GM21786 (cell line): Measurements from ENCODE around the gene KRTAP5-11.
"Not testable (repeated sequence)": the region's sequence is repeated elsewhere in the genome, so short reads cannot be mapped to it uniquely, and the experiment has no call there.

Experiments used
- ATAC-seq: cut with Tn5 transposase; IDR thresholded peaks from one replicate; pipeline ENCODE4 v1.9.1; 2021; ENCODE audit not compliant: unreplicated experiment

Gene KRTAP5-11, protein sequence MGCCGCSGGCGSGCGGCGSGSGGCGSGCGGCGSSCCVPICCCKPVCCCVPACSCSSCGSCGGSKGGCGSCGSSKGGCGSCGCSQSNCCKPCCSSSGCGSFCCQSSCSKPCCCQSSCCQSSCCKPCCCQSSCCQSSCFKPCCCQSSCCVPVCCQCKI

DNA sequence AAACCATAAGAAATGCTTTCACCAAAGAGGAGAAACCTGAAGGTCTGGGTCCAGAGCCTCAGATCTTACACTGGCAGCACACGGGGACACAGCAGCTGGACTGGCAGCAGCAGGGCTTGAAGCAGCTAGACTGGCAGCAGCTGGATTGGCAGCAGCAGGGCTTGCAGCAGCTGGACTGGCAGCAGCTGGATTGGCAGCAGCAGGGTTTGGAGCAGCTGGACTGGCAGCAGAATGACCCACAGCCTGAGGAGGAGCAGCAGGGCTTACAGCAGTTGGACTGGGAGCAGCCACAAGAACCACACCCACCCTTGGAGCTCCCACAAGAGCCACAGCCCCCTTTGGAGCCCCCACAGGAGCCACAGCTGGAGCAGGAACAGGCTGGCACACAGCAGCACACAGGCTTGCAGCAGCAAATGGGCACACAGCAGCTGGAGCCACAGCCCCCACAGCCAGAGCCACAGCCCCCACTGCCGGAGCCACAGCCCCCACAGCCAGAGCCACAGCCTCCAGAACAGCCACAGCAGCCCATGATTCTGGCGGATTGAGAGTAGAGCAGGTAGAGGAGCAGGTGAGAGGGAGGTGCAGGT is at the start of gene KRTAP5-11:
Gene KRTAP5-11, minus strand, starts transcription at position 567 of the 587 bp plus-strand sequence. Its CDS starts 38 bp downstream, at position 529.
- no peak for ATAC-seq

DNA sequence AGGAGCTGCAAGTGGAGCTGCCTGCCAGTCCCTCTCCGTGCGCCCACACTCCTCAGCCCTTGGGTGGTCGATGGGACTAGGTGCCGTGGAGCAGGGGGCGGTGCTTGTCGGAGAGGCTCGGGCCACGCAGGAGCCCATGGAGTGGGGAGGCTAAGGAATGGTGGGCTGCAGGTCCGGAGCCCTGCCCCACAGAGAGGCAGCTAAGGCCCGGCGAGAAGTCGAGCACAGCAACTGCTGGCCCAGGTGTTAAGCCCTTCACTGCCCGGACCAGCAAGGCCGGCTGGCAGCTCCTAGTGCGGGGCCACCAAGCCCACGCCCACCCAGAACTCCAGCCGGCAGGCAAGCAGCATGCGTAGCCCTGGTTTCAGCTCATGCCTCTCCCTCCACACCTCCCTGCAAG is 48.9 kb upstream of the KRTAP5-11 start:
- ATAC-seq = not testable (repeated sequence)

DNA sequence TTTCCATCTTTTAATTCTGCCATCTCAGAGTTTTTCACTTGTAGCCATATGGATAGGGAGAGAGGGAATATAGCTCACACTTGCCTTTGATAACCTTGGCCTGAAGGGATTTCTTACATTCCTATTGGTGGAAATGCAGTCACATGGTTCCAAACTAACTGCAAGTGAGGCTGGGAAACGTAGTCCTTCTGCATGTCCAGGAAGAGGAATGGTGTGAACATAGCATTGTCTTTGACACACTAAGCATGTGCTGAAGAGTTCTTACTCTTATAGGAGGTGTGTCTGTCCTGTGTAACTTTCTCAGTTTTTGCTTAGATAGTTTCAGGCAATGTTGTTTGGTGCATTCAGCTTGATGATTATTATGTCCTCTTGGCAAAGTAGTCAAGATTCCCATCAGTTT is 47.4 kb upstream of the KRTAP5-11 start:
- not testable (repeated sequence) for ATAC-seq

DNA sequence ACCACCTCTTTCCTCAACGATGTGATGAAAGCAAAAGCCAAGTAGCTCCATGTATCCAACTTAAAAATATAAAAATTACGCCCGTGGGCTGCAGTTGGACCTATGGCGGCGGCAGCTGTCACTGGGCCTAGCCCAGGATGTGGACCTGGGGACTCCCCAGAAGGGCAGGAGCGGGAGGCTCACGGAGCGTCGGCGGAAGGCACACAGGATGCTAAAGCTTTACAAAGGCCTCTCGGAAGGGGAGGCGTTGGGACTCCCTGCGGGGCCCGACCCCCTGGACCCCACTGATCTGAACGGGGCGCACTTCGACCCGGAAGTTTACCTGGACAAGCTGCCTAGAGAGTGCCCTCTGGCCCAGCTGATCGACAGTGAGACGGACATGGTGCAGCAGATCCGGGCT is 46.3 kb upstream of the KRTAP5-11 start:
- not testable (repeated sequence) for ATAC-seq

DNA sequence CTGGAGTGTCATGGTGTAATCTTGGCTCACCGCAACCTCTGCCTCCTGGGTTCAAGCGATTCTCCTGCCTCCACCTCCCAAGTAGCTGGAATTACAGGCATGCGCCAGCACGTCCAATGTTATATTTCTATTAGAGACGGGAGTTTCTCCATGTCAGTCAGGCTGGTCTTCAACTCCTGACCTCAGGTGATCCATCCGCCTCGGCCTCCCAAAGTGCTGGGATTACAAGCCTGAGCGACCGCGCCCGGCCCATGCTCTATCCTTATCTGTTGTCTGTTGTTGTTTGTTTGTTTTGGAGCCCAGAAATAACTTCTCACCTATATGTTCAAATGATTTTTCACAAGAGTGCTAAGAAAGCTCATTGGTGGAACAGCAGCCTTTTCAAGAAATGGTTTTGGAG is 40.6 kb upstream of the KRTAP5-11 start:
- not testable (repeated sequence) for ATAC-seq

DNA sequence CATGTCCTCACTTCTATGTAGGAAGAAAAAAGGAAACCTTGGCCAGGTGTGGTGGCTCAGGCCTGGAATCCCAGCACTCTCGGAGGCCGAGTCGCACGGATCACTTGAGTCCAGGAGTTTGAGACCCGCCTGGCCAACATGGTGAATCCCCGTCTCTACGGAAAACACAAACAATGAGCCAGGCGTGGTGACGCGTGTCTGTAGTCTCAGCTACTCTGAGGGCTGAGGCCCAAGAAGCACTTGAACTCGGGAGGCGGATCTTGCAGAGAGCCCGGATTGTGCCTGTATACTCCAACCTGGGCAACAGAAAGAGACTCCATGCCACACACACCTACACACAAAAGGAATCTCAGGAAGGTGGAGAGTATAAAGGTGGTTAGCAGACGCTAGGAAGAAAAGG is 39.9 kb upstream of the KRTAP5-11 start:
- not testable (repeated sequence) for ATAC-seq

DNA sequence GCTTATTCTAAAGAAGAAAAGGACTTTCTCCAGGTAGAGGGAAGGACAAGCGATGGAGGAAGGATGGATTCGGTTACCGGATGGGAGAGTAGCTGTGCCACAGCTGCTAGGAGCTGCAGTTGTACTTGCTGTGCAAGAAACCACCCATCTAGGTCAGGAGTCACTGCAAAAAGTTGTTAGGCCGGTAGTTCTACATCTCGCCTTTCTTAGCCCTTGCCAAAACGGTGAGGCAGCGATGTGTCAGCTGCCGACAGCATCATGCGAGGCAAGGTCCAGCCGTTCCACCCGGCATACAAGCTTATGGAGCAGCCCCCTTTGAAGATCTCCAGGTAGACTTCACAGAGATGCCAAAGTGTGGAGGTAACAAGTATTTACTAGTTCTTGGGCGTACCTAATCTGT is 32.3 kb upstream of the KRTAP5-11 start:
- ATAC-seq = not testable (repeated sequence)

DNA sequence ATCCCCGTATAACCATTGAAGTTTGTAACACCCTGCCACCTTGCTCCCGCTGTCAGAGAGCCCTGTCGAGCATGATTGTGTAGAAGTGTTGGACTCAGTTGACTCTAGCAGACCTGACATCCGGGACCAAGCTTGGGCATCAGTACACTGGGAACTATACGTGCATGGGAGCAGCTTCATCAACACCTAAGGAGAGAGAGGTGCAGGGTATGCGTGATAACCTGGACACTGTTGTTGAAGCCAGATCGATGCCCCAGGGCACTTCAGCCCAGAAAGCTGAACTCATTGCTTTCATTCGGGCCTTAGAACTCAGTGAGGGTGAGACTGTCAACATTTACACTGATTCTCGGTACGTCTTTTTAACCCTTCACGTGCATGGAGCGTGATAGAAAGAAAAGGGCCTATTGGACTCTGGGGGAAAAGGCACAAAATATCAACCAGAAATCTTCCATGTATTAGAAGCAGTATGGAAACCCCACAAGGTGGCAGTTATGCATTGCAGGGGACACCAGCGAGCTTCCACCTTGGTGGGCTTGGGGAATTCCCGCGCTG is 31.8 kb upstream of the KRTAP5-11 start:
- ATAC-seq = not testable (repeated sequence)

DNA sequence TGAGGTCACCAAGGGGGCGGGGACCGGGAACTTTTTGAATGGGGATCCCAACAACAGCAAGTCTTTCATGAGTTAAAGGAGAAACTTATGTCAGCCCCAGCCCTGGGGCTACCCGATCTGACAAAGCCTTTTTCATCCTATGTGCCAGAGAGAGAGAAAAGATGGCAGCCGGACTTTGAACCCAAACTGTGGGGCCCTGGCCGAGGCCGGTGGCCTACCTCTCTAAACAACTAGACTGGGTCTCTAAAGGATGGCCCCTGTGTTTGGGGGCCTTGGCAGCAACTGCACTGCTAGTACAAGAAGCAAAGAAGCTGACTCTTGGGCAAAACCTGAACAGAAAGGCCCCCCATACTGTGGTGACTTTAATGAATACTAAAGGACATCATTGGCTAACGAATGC is 31.3 kb upstream of the KRTAP5-11 start:
- ATAC-seq = not testable (repeated sequence)

DNA sequence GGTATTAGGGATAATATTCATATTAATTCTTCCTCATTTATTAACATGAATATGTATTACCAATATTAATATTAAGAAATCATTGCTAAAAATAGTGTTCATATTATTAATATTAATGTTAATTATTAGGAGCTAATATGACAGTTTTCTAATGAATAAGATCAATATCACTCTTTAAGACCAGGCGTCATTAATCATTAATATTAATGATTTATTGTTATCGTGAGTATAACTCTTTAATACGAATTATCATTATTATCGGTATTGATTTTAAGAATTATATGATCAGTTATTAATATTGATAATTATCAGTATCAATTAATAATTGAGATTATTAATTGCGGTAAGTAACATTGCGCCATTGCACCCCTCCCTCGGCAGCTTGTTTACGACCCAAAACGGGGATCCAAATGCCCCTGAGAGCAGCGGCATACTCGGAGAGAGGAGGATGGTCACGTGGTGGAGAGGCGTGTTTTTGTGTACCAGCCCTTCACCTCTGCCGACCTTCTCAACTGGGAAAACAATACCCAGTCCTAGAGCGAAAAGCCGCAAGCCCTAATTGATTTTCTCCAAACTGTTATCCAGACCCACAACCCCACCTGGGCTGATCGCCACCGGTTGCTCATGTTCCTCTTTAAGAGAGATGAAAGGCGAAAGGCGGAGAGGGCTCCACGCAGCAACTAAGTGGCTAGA is 28.7 kb upstream of the KRTAP5-11 start:
- not testable (repeated sequence) for ATAC-seq

DNA sequence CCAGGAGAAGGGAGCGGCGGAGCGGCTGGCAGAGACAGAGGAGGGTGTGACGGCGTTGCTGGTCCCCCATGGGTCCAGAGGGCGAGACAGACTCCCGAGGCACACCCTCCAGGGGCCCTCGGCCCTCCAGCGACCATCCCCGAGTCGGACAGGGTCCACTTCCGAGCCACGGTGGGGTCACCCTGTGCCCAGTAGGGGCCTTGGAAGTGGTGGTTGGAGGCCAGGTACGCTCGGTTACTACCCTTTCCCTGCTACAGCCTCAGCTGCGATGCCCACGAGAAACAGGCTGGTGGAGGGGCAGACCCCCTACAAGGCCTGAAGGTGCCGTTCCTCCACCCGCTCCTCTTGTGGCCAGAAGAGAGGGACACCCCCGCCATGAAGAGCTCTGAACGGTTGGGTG is 25.6 kb upstream of the KRTAP5-11 start:
- ATAC-seq = not testable (repeated sequence)

DNA sequence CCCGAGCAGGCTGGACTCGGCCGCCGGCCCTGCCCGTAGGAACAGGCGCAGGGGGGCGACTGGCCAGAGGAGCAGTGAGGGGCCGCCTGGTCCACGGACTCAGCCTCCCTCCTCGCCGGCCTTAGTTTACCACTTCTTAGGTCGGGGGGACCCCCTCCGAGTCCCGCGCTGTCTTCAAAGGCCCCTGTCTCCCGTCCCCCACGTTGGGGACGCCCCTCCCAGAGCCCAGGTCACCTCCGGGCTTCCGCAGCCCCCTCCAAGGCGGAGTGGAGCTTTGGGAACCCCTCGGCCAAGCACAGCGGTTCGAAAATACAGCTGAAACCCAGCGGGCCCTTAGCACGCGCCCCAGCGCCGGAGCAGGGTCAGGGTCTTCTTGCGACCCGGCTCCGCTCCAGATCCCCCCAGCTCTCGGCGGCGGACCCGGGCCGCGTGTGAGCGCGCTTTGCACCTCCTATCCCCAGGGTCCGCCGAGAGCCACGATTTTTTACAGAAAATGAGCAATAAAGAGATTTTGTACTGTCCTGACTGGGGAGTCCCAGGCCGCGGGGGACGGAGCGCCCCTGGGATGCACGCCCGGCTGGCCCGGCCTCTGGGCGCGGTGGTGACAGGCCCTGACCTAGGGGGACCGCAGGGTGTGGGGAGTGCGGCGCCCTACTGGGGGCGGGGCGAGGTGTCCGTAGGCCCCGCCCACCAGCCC is 25.0 kb upstream of the KRTAP5-11 start:
- ATAC-seq = not testable (repeated sequence)

DNA sequence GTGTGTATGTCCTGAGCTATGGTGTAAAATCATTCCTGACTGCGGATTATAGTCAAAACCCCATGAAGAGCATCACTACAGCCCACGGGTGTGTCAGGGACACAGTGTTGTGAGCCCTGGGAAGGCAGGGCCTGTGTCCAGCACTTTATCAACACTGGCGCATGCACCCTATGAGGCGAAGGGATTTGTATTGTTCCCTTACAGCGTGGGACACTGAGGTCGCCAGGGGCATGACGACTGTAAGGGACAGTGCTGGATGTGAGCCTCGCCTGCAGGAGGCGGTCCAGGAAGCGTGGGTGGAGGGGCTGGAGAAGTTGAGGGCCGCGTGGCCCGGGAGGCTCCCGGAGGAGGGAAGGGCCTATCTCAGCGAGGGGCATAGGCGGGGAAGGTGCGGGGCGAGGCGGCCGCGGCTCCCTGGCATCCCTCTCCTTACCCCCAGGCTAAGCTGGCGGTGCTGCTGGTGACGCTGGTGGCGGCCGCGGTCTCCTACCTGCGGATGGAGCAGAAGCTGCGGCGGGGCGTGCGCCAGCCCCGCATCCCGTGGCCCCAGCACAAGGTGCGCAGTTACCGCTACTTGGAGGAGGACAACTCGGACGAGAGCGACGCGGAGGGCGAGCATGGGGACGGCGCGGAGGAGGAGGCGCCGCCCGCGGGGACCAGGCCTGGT is 24.3 kb upstream of the KRTAP5-11 start:
- ATAC-seq = not testable (repeated sequence)

DNA sequence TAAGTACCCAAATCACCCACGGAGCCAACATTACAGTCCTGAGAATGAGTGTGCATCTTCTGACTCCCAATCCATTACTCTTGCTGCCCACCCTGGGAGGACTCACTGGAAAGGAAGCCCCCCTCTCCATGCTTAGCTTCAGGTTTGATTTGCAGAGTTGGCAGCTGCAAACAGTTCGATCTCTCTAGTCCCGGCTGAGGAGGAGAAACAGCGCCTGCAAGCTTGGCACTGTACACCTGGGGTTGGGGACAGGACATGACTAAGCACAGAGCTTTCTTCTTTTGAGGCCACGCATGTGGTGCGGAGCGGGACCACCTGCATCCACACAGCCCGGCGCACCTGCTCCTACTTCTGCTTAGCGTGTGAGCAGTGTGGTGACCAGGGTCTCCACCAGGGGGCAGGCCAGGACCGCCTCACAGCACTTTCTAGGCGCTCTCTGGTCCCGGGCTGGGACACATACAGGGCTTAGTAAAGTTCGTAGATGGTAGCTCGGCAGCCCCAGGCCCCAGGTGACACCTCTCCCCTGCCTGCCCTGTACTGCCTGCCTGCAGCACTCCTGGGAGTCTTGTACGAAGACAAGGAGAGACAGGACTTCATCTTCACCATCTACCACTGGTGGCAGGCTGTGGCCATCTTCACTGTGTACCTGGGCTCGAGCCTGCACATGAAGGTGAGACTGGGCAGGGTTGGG is 22.3 kb upstream of the KRTAP5-11 start:
- ATAC-seq = not testable (repeated sequence)

DNA sequence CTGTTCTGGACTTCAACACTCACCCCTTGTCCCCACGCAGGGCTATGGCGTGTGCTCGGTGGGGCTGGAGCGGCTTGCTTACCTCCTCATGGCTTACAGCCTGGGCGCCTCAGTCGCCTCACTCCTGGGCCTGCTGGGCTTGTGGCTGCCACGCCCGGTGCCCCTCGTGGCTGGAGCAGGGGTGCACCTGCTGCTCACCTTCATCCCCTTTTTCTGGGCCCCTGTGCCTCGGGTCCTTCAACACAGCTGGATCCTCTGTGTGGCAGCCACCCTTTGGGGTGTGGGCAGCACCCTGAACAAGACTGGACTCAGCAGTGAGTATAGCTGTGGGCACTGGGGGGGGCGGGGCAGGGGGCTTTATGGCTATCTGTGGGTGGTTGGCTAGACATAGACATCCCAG is 20.5 kb upstream of the KRTAP5-11 start:
- not testable (repeated sequence) for ATAC-seq

DNA sequence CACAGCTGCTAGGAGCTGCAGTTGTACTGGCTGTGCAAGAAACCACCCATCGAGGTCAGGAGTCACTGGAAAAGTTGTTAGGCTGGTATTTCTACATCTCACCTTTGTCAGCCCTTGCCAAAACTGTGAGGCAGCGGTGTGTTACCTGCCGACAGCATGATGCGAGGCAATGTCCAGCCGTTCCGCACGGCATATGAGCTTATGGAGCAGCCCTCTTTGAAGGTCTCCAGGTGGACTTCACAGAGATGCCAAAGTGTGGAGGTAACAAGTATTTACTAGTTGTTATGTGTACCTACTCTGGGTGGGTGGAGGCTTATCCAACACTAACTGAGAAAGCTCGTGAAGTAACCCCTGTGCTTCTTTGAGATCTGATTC is 6.9 kb upstream of the KRTAP5-11 start:
- not testable (repeated sequence) for ATAC-seq

DNA sequence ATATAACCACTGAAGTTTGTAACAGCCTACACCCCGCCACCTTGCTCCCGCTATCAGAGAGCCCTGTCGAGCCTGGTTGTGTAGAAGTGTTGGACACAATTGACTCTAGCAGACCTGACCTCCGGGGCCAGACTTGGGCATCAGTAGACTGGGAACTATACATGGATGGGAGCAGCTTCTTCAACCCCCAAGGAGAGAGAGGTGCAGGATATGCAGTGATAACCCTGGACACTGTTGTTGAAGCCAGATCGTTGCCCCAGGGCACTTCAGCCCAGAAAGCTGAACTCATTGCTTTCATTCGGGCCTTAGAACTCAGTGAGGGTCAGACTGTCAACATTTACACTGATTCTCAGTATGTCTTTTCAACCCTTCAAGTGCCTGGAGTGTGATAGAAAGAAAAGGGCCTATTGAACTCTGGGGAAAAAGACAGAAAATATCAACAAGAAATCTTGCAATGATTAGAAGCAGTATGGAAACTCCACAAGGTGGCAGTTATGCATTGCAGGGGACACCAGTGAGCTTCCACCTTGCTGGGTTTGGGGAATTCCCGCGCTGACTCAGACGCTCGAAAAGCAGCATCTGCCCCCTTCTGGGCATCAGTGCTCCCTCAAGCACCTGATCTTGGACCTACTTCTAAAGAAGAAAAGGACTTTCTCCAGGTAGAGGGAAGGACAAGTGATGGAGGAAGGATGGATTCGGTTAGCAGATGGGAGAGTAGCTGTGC is 6.3 kb upstream of the KRTAP5-11 start:
- ATAC-seq = not testable (repeated sequence)

DNA sequence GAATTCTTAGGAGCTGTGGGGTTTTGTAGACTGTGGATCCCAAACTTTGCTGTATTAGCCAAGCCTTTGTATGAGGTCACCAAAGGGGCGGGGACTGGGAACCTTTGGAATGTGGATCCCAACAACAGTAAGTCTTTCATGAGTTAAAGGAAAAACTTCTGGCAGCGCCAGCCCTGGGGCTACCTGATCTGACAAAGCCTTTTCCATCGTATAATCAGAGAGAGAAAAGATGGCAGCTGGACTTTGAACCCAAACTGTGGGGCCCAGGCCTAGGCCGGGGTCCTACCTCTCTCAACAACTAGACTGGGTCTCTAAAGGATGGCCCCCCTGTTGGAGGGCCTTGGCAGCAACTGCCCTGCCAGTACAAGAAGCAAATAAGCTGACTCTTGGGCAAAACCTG is 5.6 kb upstream of the KRTAP5-11 start:
- ATAC-seq = not testable (repeated sequence)

DNA sequence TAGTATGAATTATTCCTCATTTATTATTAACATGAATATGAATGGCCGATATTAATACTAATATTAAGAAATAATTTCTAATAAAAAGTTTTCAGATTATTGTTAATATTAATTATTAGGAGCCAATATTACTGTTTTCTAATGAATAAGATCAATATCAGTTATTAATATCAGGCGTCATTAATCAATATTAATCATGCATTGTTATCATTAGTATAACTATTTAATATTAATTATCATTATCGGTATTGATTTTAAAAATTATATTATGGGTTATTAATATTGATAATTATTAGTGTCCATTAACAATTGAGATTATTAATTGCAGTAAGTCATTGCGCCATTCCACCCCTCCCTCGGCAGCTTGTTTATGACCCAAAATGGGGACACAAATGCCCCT is 3.0 kb upstream of the KRTAP5-11 start:
- ATAC-seq = not testable (repeated sequence)

DNA sequence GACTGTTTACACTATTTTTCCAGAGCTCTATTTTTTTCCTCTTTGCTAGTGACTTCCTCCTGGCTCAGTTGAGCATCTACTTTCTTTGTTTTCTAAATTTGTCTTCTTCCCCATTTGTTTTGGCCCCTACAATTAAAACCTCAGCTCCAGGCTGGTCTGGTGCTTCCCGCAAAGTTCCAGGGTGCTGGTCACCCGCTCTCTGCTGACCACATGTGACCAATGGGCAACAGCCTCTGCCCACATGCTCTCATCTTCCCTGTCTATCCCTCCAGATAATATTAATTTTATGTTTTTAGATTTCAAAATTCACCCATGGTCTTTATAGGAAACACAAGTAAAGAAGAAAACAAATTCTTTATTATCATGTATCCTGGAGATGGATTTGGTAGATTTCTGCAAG is 294 bp upstream of the KRTAP5-11 start:
- not testable (repeated sequence) for ATAC-seq
